Transverse colon (tissue), 4 donors: ENCODE data around the gene STRIT1. TPM values are rescaled to one million over a fixed set of nuclear protein-coding genes. Genes with fewer than 3 reads are reported as not detected.

ENCODE experiments used
- DNase-seq: peaks from one replicate; pipeline ENCODE4 v3.0.0-alpha.2; 2019
- H3K27ac ChIP-seq, 4 donors: fragments of 200-600 bp; sonication (generic); 2 replicates each; pipeline ENCODE4 v1.5.1; 2016 to 2018; ENCODE audit warnings: inconsistent platforms in 4 of 4
- H3K27me3 ChIP-seq: fragments of 200-600 bp; sonication (generic); 2 replicates; pipeline ENCODE4 v1.5.1; 2017; ENCODE audit warnings: inconsistent platforms
- H3K36me3 ChIP-seq, 4 donors: fragments of 200-600 bp; sonication (generic); 2 replicates each; pipeline ENCODE4 v1.5.1; 2017 to 2019; ENCODE audit warnings: inconsistent platforms in 4 of 4
- H3K4me1 ChIP-seq, 4 donors: fragments of 200-600 bp; sonication (generic); 2 replicates each; pipeline ENCODE4 v1.5.1; 2017 to 2020; ENCODE audit warnings: inconsistent platforms in 4 of 4
- H3K4me3 ChIP-seq, 4 donors: fragments of 200-600 bp; sonication (generic); 1 replicate in 1 of 4; 2 replicates in 3 of 4; pipeline versions ENCODE4 v1.5.1 to v1.6.1; 2017 to 2019; ENCODE audit warnings: inconsistent platforms in 4 of 4
- H3K9me3 ChIP-seq, 2 donors: fragments of 200-600 bp; sonication (generic); 2 replicates each; pipeline ENCODE4 v1.5.1; 2017 to 2019; ENCODE audit warnings: inconsistent platforms in 2 of 2
- EP300 ChIP-seq: sonication (generic); formaldehyde crosslinking; IDR thresholded peaks from one replicate; pipeline ENCODE4 v1.6.1; 2017; ENCODE audit warnings: antibody characterized with exemption, low read depth
- POLR2A ChIP-seq: fragments of 450-650 bp; IDR thresholded peaks from one replicate; pipeline ENCODE4 v1.6.1; 2016; ENCODE audit warnings: antibody characterized with exemption, mild to moderate bottlenecking, moderate library complexity
- POLR2AphosphoS5 ChIP-seq, 3 donors: sonication (generic); formaldehyde crosslinking; IDR thresholded peaks; one replicate each; pipeline ENCODE4 v1.6.1; 2016; ENCODE audit warnings: antibody characterized with exemption in 3 of 3
- WGBS, 2 donors: methylation state at CpG; one replicate each; pipeline ENCODE4 v1.1.5; 2018; ENCODE audit warnings: low coverage in 1 of 2; 5-methylcytosine and 5-hydroxymethylcytosine counted together
- in situ Hi-C, 4 donors: fragments of 200-750 bp; cut with MboI; loops; one replicate each; pipeline versions ENCODE4 v1.15.0 to v1.15.1; 2017; ENCODE audit warnings: low sequenced_read_pairs in 3 of 4, low pct_ligation_motif_present in 1 of 4, low pct_unique_long_range_greater_than_20kb in 1 of 4
- intact Hi-C: fragments of 100-400 bp; cut with DNase I; formaldehyde crosslinking; loops from one replicate; pipeline ENCODE4 v1.15.1; 2023; ENCODE audit warnings: low total_unique reads
- total RNA-seq, 4 donors: library from RNA; depleted of rRNA; stranded (reverse); fragments of >200 nt; gene quantifications; one replicate each; pipeline ENCODE4 v1.1.0, GENCODE V29; 2016
- TF ChIP-seq, protein P1 (sequence below), 5 experiments: fragments of 200-600 bp in 3 of 5; fragments of 450-650 bp in 2 of 5; sonication (generic) in 3 of 5; IDR thresholded peaks; 1 replicate in 2 of 5; 2 replicates in 3 of 5; pipeline ENCODE4 v1.5.1; 2016 to 2017; ENCODE audit warnings: antibody characterized with exemption in 5 of 5, inconsistent platforms in 3 of 5, mild to moderate bottlenecking in 2 of 5, moderate library complexity in 1 of 5

Gene STRIT1
- 1 to 10 TPM in 1 of 4 donors, not detected in 3; 2.5 TPM for total RNA-seq

GRCh38 chr3:155293516-155293915 is at the start of gene STRIT1:
TSS of gene STRIT1 (minus strand) at chr3:155293683.
- WGBS, 2 donors, result 75 to 78% methylated on average over 6 of the region's 6 CpGs
- no peak within 1 kb of the TSS for H3K4me3 ChIP-seq
- H3K4me1 ChIP-seq, result no peaks in the 10 kb centered on the region

DNA sequence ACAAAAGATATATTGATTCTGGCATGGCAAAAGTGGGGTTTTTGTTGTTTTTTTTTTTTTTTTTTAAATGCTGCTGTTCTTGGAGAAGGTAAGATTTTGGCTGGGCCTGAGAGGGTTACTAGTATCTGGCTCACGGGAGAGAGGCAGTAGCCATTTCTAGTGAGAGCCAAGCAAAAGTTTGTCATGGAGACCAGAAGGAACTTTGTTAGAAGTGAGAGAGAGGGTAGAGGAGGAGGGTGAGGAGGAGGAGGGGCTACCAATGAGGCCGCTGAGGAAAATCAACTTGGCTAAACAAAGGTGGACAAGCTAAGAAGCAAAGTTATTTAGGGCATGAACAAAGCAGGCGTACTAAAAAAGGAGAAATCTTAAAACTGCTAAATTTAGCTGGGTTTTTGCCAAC is 48.9 kb upstream of the STRIT1 start:
- TF ChIP-seq POLR2AphosphoS5 (IDR thresholded peaks at IDR 0.05) (no peak), EP300 (no peak), POLR2A (no peak)
- TF ChIP-seq, protein P1, sequence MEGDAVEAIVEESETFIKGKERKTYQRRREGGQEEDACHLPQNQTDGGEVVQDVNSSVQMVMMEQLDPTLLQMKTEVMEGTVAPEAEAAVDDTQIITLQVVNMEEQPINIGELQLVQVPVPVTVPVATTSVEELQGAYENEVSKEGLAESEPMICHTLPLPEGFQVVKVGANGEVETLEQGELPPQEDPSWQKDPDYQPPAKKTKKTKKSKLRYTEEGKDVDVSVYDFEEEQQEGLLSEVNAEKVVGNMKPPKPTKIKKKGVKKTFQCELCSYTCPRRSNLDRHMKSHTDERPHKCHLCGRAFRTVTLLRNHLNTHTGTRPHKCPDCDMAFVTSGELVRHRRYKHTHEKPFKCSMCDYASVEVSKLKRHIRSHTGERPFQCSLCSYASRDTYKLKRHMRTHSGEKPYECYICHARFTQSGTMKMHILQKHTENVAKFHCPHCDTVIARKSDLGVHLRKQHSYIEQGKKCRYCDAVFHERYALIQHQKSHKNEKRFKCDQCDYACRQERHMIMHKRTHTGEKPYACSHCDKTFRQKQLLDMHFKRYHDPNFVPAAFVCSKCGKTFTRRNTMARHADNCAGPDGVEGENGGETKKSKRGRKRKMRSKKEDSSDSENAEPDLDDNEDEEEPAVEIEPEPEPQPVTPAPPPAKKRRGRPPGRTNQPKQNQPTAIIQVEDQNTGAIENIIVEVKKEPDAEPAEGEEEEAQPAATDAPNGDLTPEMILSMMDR (IDR thresholded peaks at IDR 0.05), result no peak
- in situ Hi-C loops, result no loop called here
- Histone ChIP-seq H3K27me3 (no peaks in the 10 kb centered on the region), H3K4me3 (no peak overlapping the region), H3K4me1 (no peaks in the 10 kb centered on the region), H3K36me3 (no peaks in the 10 kb centered on the region), H3K9me3 (no peaks in the 10 kb centered on the region), H3K27ac (no peak overlapping the region)
- DNase-seq, result no peak
- 69 to 70% methylated on average over 3 of the region's 3 CpGs for WGBS, 2 donors
- intact Hi-C loops, result no loop called here

More at GRCh38 chr3:155293516-155293915, at the start of gene STRIT1:
- in situ Hi-C loops, result no loop called here
- no peaks in the 10 kb centered on the region for H3K36me3 ChIP-seq
- H3K9me3 ChIP-seq, result peaks cover 0 to 5% of the 10 kb centered on the region in 2 donors
- H3K27me3 ChIP-seq, result no peaks in the 10 kb centered on the region
- TF ChIP-seq POLR2A (no peak), POLR2AphosphoS5 (IDR thresholded peaks at IDR 0.05) (no peak), EP300 (no peak)
- TF ChIP-seq, protein P1 (IDR thresholded peaks at IDR 0.05), result no peak
- intact Hi-C loops, result no loop called here
- DNase-seq, result no peak
- H3K27ac ChIP-seq, result no peak within 1 kb of the TSS

- Histone ChIP-seq H3K4me3 (no peak overlapping the region), H3K27ac (no peak overlapping the region), H3K9me3 (no peaks in the 10 kb centered on the region), H3K4me1 (no peaks in the 10 kb centered on the region), H3K36me3 (no peaks in the 10 kb centered on the region), H3K27me3 (no peaks in the 10 kb centered on the region)
- in situ Hi-C loops (no loop called here), intact Hi-C loops (no loop called here)
- DNase-seq, result no peak
- no peak for TF ChIP-seq POLR2A
- TF ChIP-seq EP300, result no peak
- no peak for TF ChIP-seq POLR2AphosphoS5 (IDR thresholded peaks at IDR 0.05)
- TF ChIP-seq, protein P1 (IDR thresholded peaks at IDR 0.05), result no peak
Measured at GRCh38 chr3:155339052-155339451, 45.6 kb upstream of the STRIT1 start.

DNA sequence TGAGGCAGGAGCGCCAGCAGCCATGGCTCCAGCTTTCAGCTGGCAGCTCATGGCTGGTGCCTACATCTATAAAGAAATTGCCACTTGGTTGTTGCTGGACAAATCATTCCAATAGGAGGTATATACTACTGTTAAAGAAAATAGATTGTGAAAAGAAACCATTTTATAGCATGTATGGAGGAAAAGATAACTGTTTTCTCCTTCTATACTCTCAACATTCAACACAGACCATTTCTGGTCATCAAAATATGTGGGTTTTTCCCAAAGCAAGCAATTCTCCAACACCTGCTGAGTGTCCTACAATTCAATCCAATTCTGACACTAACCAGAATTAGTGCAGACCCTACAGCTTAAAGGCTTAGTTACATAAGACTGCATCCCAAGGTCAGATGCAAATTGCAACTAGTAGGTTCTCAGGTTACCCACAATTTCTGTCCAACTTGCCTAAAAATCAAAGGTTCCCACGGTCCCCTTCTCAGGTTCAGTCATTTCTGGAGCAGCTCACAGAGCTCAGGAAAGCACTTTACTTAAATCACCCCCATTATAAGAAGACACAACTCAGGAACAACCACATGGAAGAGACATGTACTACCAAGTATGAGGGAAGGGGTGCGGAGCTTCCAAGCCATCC is 42.4 kb upstream of the STRIT1 start:
- H3K36me3 ChIP-seq, result no peaks in the 10 kb centered on the region
- in situ Hi-C loops, result no loop called here
- no peaks in the 10 kb centered on the region for H3K4me1 ChIP-seq
- H3K9me3 ChIP-seq, result no peaks in the 10 kb centered on the region
- no peak overlapping the region for H3K27ac ChIP-seq
- no peak for DNase-seq
- 71% methylated on average over 3 of the region's 3 CpGs; no CpG with 5 or more reads in 1 of the 2 donors for WGBS, 2 donors
- intact Hi-C loops, result no loop called here
- TF ChIP-seq, protein P1 (IDR thresholded peaks at IDR 0.05), result no peak
- no peak for TF ChIP-seq POLR2A
- no peak for TF ChIP-seq EP300
- TF ChIP-seq POLR2AphosphoS5 (IDR thresholded peaks at IDR 0.05), result no peak
- no peaks in the 10 kb centered on the region for H3K27me3 ChIP-seq
- no peak overlapping the region for H3K4me3 ChIP-seq
